OCI-LY3 (cell line): ENCODE results near the gene TMCC2.

Experiments used
- H2AFZ ChIP-seq: fragments of 200-600, 300-600 bp; shearing (Covaris generic); 2 replicates; pipeline ENCODE4 v1.6.0; 2014; ENCODE audit warnings: antibody characterized with exemption, low read depth, low read length
- H3K27ac ChIP-seq: fragments of 200-600, 300-600 bp; sonication (generic); 2 replicates; pipeline ENCODE4 v1.5.1; 2014; ENCODE audit warnings: mild to moderate bottlenecking, low read length, moderate library complexity, mixed read lengths
- H3K27me3 ChIP-seq: fragments of 200-600, 300-600 bp; sonication (generic); 2 replicates; pipeline ENCODE4 v1.6.1; 2014; ENCODE audit warnings: low read depth, low read length, mixed read lengths
- H3K36me3 ChIP-seq: fragments of 200-600, 300-600 bp; sonication (generic); replicated peaks from 2 replicates; pipeline ENCODE3; 2014; ENCODE audit warnings: low read depth, low read length, mixed read lengths
- H3K4me1 ChIP-seq: fragments of 300-600, 200-600 bp; sonication (generic); 2 replicates; pipeline ENCODE4 v1.6.1; 2014; ENCODE audit warnings: low read length, mixed read lengths
- H3K4me2 ChIP-seq: fragments of 200-600, 300-600 bp; sonication (generic); 2 replicates; pipeline ENCODE4 v1.6.1; 2014; ENCODE audit warnings: low read length, mixed read lengths
- H3K4me3 ChIP-seq: fragments of 300-600, 200-600 bp; sonication (generic); 2 replicates; pipeline ENCODE4 v1.5.1; 2014; ENCODE audit warnings: antibody characterized with exemption, mild to moderate bottlenecking, low read length, moderate library complexity
- H3K79me2 ChIP-seq: fragments of 300-600, 200-600 bp; shearing (Covaris generic); 2 replicates; pipeline ENCODE4 v1.6.1; 2014; ENCODE audit warnings: mild to moderate bottlenecking, low read length, mixed read lengths
- H3K9ac ChIP-seq: fragments of 300-600, 200-600 bp; shearing (Covaris generic); 2 replicates; pipeline ENCODE4 v1.6.0; 2014; ENCODE audit warnings: mild to moderate bottlenecking, low read length, moderate library complexity
- H3K9me3 ChIP-seq: fragments of 200-600, 300-600 bp; shearing (Covaris generic); 2 replicates; pipeline ENCODE4 v1.6.1; 2014; ENCODE audit warnings: low read length, mixed read lengths; ENCODE audit not compliant: insufficient read depth
- H4K20me1 ChIP-seq: fragments of 200-600, 300-600 bp; sonication (generic); 2 replicates; pipeline ENCODE4 v1.6.1; 2016; ENCODE audit warnings: low read length, mixed read lengths; ENCODE audit not compliant: insufficient read depth
- CTCF ChIP-seq: fragments of 200-600, 300-600 bp; sonication (generic); IDR thresholded peaks from 2 replicates; pipeline ENCODE4 v1.5.1; 2014; ENCODE audit warnings: antibody characterized with exemption, low read length, low read depth
- EZH2phosphoT487 ChIP-seq: fragments of 200-600 bp; shearing (Covaris generic); IDR thresholded peaks from 2 replicates; pipeline ENCODE4 v1.6.1; 2018; ENCODE audit warnings: antibody characterized with exemption, mixed run types, low read depth

Gene TMCC2

GRCh38 chr1:205266611-205267305 lies 39.0 kb downstream of the TMCC2 start:
- Histone ChIP-seq H3K36me3 (no peaks in the 10 kb centered on the region), H3K79me2 (no peaks in the 10 kb centered on the region), H3K27ac (no peak overlapping the region), H3K27me3 (peaks cover 26% of the 10 kb centered on the region), H4K20me1 (no peaks in the 10 kb centered on the region), H3K4me1 (peaks cover 9% of the 10 kb centered on the region), H3K4me3 (no peak overlapping the region), H3K4me2 (no peak overlapping the region), H3K9ac (no peak overlapping the region), H2AFZ (no peak overlapping the region), H3K9me3 (no peaks in the 10 kb centered on the region)
- TF ChIP-seq CTCF (no peak), EZH2phosphoT487 (no peak)

GRCh38 chr1:205267306-205267902 lies 39.7 kb downstream of the TMCC2 start:
- Histone ChIP-seq H3K9ac (no peak overlapping the region), H3K27me3 (peaks cover 19% of the 10 kb centered on the region), H3K36me3 (no peaks in the 10 kb centered on the region), H3K4me1 (peaks cover 4% of the 10 kb centered on the region), H3K27ac (no peak overlapping the region), H3K79me2 (no peaks in the 10 kb centered on the region), H4K20me1 (no peaks in the 10 kb centered on the region), H3K9me3 (no peaks in the 10 kb centered on the region), H2AFZ (no peak overlapping the region), H3K4me3 (no peak overlapping the region), H3K4me2 (no peak overlapping the region)
- no peak for TF ChIP-seq EZH2phosphoT487

GRCh38 chr1:205268846-205269680 lies 41.3 kb downstream of the TMCC2 start:
- Histone ChIP-seq H3K27me3 (peaks cover 11% of the 10 kb centered on the region), H4K20me1 (no peaks in the 10 kb centered on the region), H3K9me3 (no peaks in the 10 kb centered on the region), H3K36me3 (no peaks in the 10 kb centered on the region), H3K4me3 (no peak overlapping the region), H3K9ac (no peak overlapping the region), H2AFZ (no peak overlapping the region), H3K27ac (no peak overlapping the region), H3K4me1 (peaks cover 10% of the 10 kb centered on the region), H3K79me2 (no peaks in the 10 kb centered on the region), H3K4me2 (no peak overlapping the region)
- TF ChIP-seq EZH2phosphoT487: no peak
- TF ChIP-seq CTCF: no peak

GRCh38 chr1:205269711-205270110 lies 42.0 kb downstream of the TMCC2 start:
- Histone ChIP-seq H3K4me3 (no peak overlapping the region), H3K36me3 (no peaks in the 10 kb centered on the region), H4K20me1 (no peaks in the 10 kb centered on the region), H3K27me3 (peaks cover 11% of the 10 kb centered on the region), H3K9ac (no peak overlapping the region), H3K27ac (no peak overlapping the region), H3K9me3 (no peaks in the 10 kb centered on the region), H3K4me2 (no peak overlapping the region), H3K4me1 (peaks cover 16% of the 10 kb centered on the region), H3K79me2 (no peaks in the 10 kb centered on the region), H2AFZ (no peak overlapping the region)
- no peak for TF ChIP-seq EZH2phosphoT487
- TF ChIP-seq CTCF: no peak
